MCF 10A (cell line): ENCODE data around the gene B3GAT1. TPM values are rescaled to one million over a fixed set of nuclear protein-coding genes. Genes with fewer than 3 reads are reported as not detected.

Source experiments
- BruUV-seq: library from RNA; stranded (reverse); fragments of 400-500 nt; replicated peaks from 2 replicates; lab custom pipeline; 2021; lab: Mats Ljungman, UMichigan
- CTCF ChIA-PET: fragments of 300-600 bp; sonication (Branson Sonifier 250); formaldehyde crosslinking; extraction: SDS; loops from one replicate; lab custom pipeline; 2021; ENCODE audit warnings: antibody characterized with exemption, inconsistent platforms; lab: Yijun Ruan, JAX
- POLR2A ChIA-PET: fragments of 300-600, 350-650 bp; sonication (Branson Sonifier 250); formaldehyde crosslinking; extraction: SDS; loops from one replicate; lab custom pipeline; 2020; ENCODE audit warnings: antibody characterized with exemption, inconsistent platforms; lab: Yijun Ruan, JAX
- DNase-seq: peaks from one replicate; pipeline ENCODE4 v3.0.0-alpha.2; 2018; ENCODE audit not compliant: unreplicated experiment
- H3K27ac Mint-ChIP-seq: one replicate; pipeline ENCODE4 v1.8.0; 2022; ENCODE audit warnings: mild to moderate bottlenecking, low read depth, mixed read lengths; ENCODE audit not compliant: unreplicated experiment
- H3K27me3 Mint-ChIP-seq: one replicate; pipeline ENCODE4 v1.8.0; 2022; ENCODE audit warnings: mixed read lengths; ENCODE audit not compliant: insufficient read depth, unreplicated experiment
- H3K36me3 Mint-ChIP-seq: one replicate; pipeline ENCODE4 v1.8.0; 2022; ENCODE audit warnings: mild to moderate bottlenecking, moderate library complexity, mixed read lengths; ENCODE audit not compliant: insufficient read depth, unreplicated experiment
- H3K4me1 Mint-ChIP-seq: one replicate; pipeline ENCODE4 v1.8.0; 2022; ENCODE audit warnings: mixed read lengths; ENCODE audit not compliant: insufficient read depth, unreplicated experiment
- H3K4me3 Mint-ChIP-seq: one replicate; pipeline ENCODE4 v1.8.0; 2022; ENCODE audit warnings: mild to moderate bottlenecking, moderate library complexity, mixed read lengths; ENCODE audit not compliant: unreplicated experiment
- H3K9me3 Mint-ChIP-seq: one replicate; pipeline ENCODE4 v1.8.0; 2022; ENCODE audit warnings: mixed read lengths; ENCODE audit not compliant: unreplicated experiment
- CTCF ChIP-seq: fragments of 200-600 bp; IDR thresholded peaks from one replicate; pipeline ENCODE4 v1.8.0; 2022; ENCODE audit warnings: antibody characterized with exemption, mild to moderate bottlenecking; ENCODE audit not compliant: unreplicated experiment
- intact Hi-C: fragments of 100-400 bp; cut with micrococcal nuclease; formaldehyde crosslinking; loops from 2 replicates; pipeline ENCODE4 v1.14.1; 2022
- total RNA-seq: library from RNA; stranded (reverse); gene quantifications from 2 replicates; pipeline ENCODE4 v1.2.3, GENCODE V29; 2022

The B3GAT1 gene
- total RNA-seq, 1 experiment from 2014 or later: not detected

- peaks cover 7% of the 10 kb centered on the region for H3K27me3 Mint-ChIP-seq
- TF ChIP-seq CTCF: no peak
- intact Hi-C loops: no loop called here
- no TSS peak for BruUV-seq
- H3K36me3 Mint-ChIP-seq: peaks cover 4% of the 10 kb centered on the region
- ChIA-PET CTCF (no interaction called here), POLR2A (no interaction called here)
- no peak overlapping the region for H3K4me3 Mint-ChIP-seq
- H3K27ac Mint-ChIP-seq: no peak overlapping the region
- no peak for DNase-seq
- H3K9me3 Mint-ChIP-seq: no peaks in the 10 kb centered on the region
- H3K4me1 Mint-ChIP-seq: no peaks in the 10 kb centered on the region
Observed at GRCh38 chr11:134380229-134380628, 31.8 kb downstream of the B3GAT1 start.

- ChIA-PET POLR2A (no interaction called here), CTCF (no interaction called here)
- intact Hi-C loops: no loop called here
- Mint-ChIP-seq H3K4me3 (no peak overlapping the region), H3K4me1 (no peaks in the 10 kb centered on the region), H3K36me3 (no peaks in the 10 kb centered on the region), H3K27me3 (peaks cover 7% of the 10 kb centered on the region), H3K27ac (no peak overlapping the region), H3K9me3 (no peaks in the 10 kb centered on the region)
- BruUV-seq: no TSS peak
- no peak for TF ChIP-seq CTCF
- DNase-seq: no peak
Observed at GRCh38 chr11:134379241-134379640, 32.8 kb downstream of the B3GAT1 start.

- DNase-seq: no peak
- POLR2A ChIA-PET: interaction anchor here (0.6 kb wide), 1 partner anchor 386 kb away, joined by 4 read pairs; no protein-coding TSS in a partner anchor
Observed at GRCh38 chr11:134377876-134378275, 34.2 kb downstream of the B3GAT1 start.

More at GRCh38 chr11:134377876-134378275, 34.2 kb downstream of the B3GAT1 start:
- Mint-ChIP-seq H3K27me3 (peaks cover 7% of the 10 kb centered on the region), H3K36me3 (no peaks in the 10 kb centered on the region), H3K4me3 (no peak overlapping the region), H3K27ac (no peak overlapping the region), H3K9me3 (no peaks in the 10 kb centered on the region), H3K4me1 (no peaks in the 10 kb centered on the region)
- TF ChIP-seq CTCF: no peak
- intact Hi-C loops: no loop called here
- CTCF ChIA-PET: interaction anchor here (0.7 kb wide), 1 partner anchor 1056 kb away, joined by 3 read pairs; no protein-coding TSS in a partner anchor
- no TSS peak for BruUV-seq
